ENCODE data around the gene MMP24OS.
A peak's percentile ranks its signal among the peaks of the same experiment; 100 is the strongest.
"Not testable (repeated sequence)": the region's sequence is repeated elsewhere in the genome, so short reads cannot be mapped to it uniquely, and the experiment has no call there.

Gene MMP24OS

GRCh38 chr20:35269055-35269781 is 8.7 kb downstream of the MMP24OS start:
- no peak overlapping the region for H3K4me2 ChIP-seq (ENCODE audit: low read length)
- H3K9me3 ChIP-seq (ENCODE audit: insufficient read depth, low read length), result no peaks in the 10 kb centered on the region
- H2AFZ ChIP-seq (ENCODE audit: low read depth, low read length), result no peak overlapping the region; the same call in 1 of the 2 replicates
- peak; percentile 96 for TF ChIP-seq CTCF (IDR thresholded peaks at IDR 0.05; ENCODE audit: low read depth, low read length)
- TF ChIP-seq EZH2phosphoT487 (IDR thresholded peaks at IDR 0.05; ENCODE audit: low read depth), result no peak
- H3K4me1 ChIP-seq (ENCODE audit: low read length), result peaks cover 12% of the 10 kb centered on the region
- no peaks in the 10 kb centered on the region for H3K36me3 ChIP-seq (replicated peaks; ENCODE audit: low read depth, low read length)
- no peaks in the 10 kb centered on the region for H4K20me1 ChIP-seq (ENCODE audit: insufficient read depth, low read length)
- H3K9ac ChIP-seq (ENCODE audit: low read length), result no peak overlapping the region
- no peaks in the 10 kb centered on the region for H3K27me3 ChIP-seq (ENCODE audit: low read depth, low read length)
- no peak overlapping the region for H3K4me3 ChIP-seq (ENCODE audit: low read length)
- H3K27ac ChIP-seq (ENCODE audit: low read length), result no peak overlapping the region
- H3K79me2 ChIP-seq (ENCODE audit: low read length), result no peaks in the 10 kb centered on the region

- Histone ChIP-seq H4K20me1 (ENCODE audit: insufficient read depth, low read length) (no peaks in the 10 kb centered on the region), H3K27ac (ENCODE audit: low read length) (no peak overlapping the region), H3K9me3 (ENCODE audit: insufficient read depth, low read length) (no peaks in the 10 kb centered on the region), H3K4me1 (ENCODE audit: low read length) (peaks cover 12% of the 10 kb centered on the region), H3K4me2 (ENCODE audit: low read length) (no peak overlapping the region), H3K79me2 (ENCODE audit: low read length) (no peaks in the 10 kb centered on the region), H3K4me3 (ENCODE audit: low read length) (no peak overlapping the region), H3K36me3 (replicated peaks; ENCODE audit: low read depth, low read length) (no peaks in the 10 kb centered on the region), H2AFZ (ENCODE audit: low read depth, low read length) (no peak overlapping the region), H3K9ac (ENCODE audit: low read length) (no peak overlapping the region), H3K27me3 (ENCODE audit: low read depth, low read length) (no peaks in the 10 kb centered on the region)
- TF ChIP-seq CTCF (IDR thresholded peaks at IDR 0.05; ENCODE audit: low read depth, low read length) (no peak), EZH2phosphoT487 (IDR thresholded peaks at IDR 0.05; ENCODE audit: low read depth) (no peak)
Measured at GRCh38 chr20:35267092-35267491, 10.8 kb downstream of the MMP24OS start.

- Histone ChIP-seq H3K79me2 (ENCODE audit: low read length) (no peaks in the 10 kb centered on the region), H3K4me2 (ENCODE audit: low read length) (no peak overlapping the region), H3K9ac (ENCODE audit: low read length) (no peak overlapping the region), H3K27me3 (ENCODE audit: low read depth, low read length) (peaks cover 4% of the 10 kb centered on the region; the same call in 1 of the 2 replicates), H3K4me3 (ENCODE audit: low read length) (no peak overlapping the region), H3K9me3 (ENCODE audit: insufficient read depth, low read length) (no peaks in the 10 kb centered on the region), H3K4me1 (ENCODE audit: low read length) (peaks cover 12% of the 10 kb centered on the region), H4K20me1 (ENCODE audit: insufficient read depth, low read length) (no peaks in the 10 kb centered on the region), H2AFZ (ENCODE audit: low read depth, low read length) (no peak overlapping the region), H3K27ac (ENCODE audit: low read length) (no peak overlapping the region), H3K36me3 (replicated peaks; ENCODE audit: low read depth, low read length) (no peaks in the 10 kb centered on the region)
- no peak for TF ChIP-seq EZH2phosphoT487 (IDR thresholded peaks at IDR 0.05; ENCODE audit: low read depth)
- peak; percentile 15 for TF ChIP-seq CTCF (IDR thresholded peaks at IDR 0.05; ENCODE audit: low read depth, low read length)
Measured at GRCh38 chr20:35264755-35265154, 13.2 kb downstream of the MMP24OS start.

- no peak overlapping the region for H3K27ac ChIP-seq (ENCODE audit: low read length)
Measured at GRCh38 chr20:35263532-35264341, 14.2 kb downstream of the MMP24OS start.

GRCh38 chr20:35262731-35263531 is 15.0 kb downstream of the MMP24OS start:
- not testable (repeated sequence) for H3K79me2 ChIP-seq (ENCODE audit: low read length); H3K36me3 ChIP-seq (replicated peaks; ENCODE audit: low read depth, low read length); H3K4me1 ChIP-seq (ENCODE audit: low read length); H3K4me3 ChIP-seq (ENCODE audit: low read length); H3K9me3 ChIP-seq (ENCODE audit: insufficient read depth, low read length); H3K4me2 ChIP-seq (ENCODE audit: low read length); H3K9ac ChIP-seq (ENCODE audit: low read length); H3K27me3 ChIP-seq (ENCODE audit: low read depth, low read length); H4K20me1 ChIP-seq (ENCODE audit: insufficient read depth, low read length); H3K27ac ChIP-seq (ENCODE audit: low read length); H2AFZ ChIP-seq (ENCODE audit: low read depth, low read length)

More at GRCh38 chr20:35263532-35264341, 14.2 kb downstream of the MMP24OS start:
- H2AFZ ChIP-seq (ENCODE audit: low read depth, low read length), result no peak overlapping the region
- H3K79me2 ChIP-seq (ENCODE audit: low read length), result no peaks in the 10 kb centered on the region
- peaks cover 8% of the 10 kb centered on the region; the same call in 1 of the 2 replicates for H3K27me3 ChIP-seq (ENCODE audit: low read depth, low read length)
- TF ChIP-seq CTCF (IDR thresholded peaks at IDR 0.05; ENCODE audit: low read depth, low read length) (no peak), EZH2phosphoT487 (IDR thresholded peaks at IDR 0.05; ENCODE audit: low read depth) (no peak)
- peaks cover 9% of the 10 kb centered on the region for H3K4me1 ChIP-seq (ENCODE audit: low read length)
- H4K20me1 ChIP-seq (ENCODE audit: insufficient read depth, low read length), result no peaks in the 10 kb centered on the region
- no peaks in the 10 kb centered on the region for H3K36me3 ChIP-seq (replicated peaks; ENCODE audit: low read depth, low read length)
- H3K9me3 ChIP-seq (ENCODE audit: insufficient read depth, low read length), result no peaks in the 10 kb centered on the region
- H3K9ac ChIP-seq (ENCODE audit: low read length), result no peak overlapping the region
- H3K4me3 ChIP-seq (ENCODE audit: low read length), result no peak overlapping the region
- no peak overlapping the region for H3K4me2 ChIP-seq (ENCODE audit: low read length)

Data from OCI-LY3 (cell line).